ENCODE results near the gene MTM1.
A peak's percentile ranks its signal among the peaks of the same experiment; 100 is the strongest.

Gene MTM1

GRCh38 chrX:150546711-150547153 lies 21.7 kb upstream of the MTM1 start:
- no peak for TF ChIP-seq ARNTL (CRISPR knock-in tag; IDR thresholded peaks at IDR 0.05; ENCODE audit: borderline replicate concordance, low read depth)
- TF ChIP-seq ZNF8 (CRISPR knock-in tag; IDR thresholded peaks at IDR 0.05) = no peak
- TF ChIP-seq TCF4 (CRISPR knock-in tag; IDR thresholded peaks at IDR 0.05; ENCODE audit: borderline replicate concordance) = no peak
- TF ChIP-seq ESRRG (CRISPR knock-in tag; IDR thresholded peaks at IDR 0.05) = no peak
- TF ChIP-seq POU6F1 (CRISPR knock-in tag; IDR thresholded peaks at IDR 0.05; ENCODE audit: borderline replicate concordance, low read depth) = no peak
- TF ChIP-seq GLIS3 (CRISPR knock-in tag; IDR thresholded peaks at IDR 0.05) = no peak
- no peak for TF ChIP-seq CREB5 (CRISPR knock-in tag; IDR thresholded peaks at IDR 0.05; ENCODE audit: low read depth)
- no peak for TF ChIP-seq CSRNP3 (CRISPR knock-in tag; IDR thresholded peaks at IDR 0.05)
- no peak for TF ChIP-seq ISL1 (CRISPR knock-in tag; IDR thresholded peaks at IDR 0.05)
- TF ChIP-seq RARB (CRISPR knock-in tag; IDR thresholded peaks at IDR 0.05) = no peak
- no peak for TF ChIP-seq ZFP30 (CRISPR knock-in tag; IDR thresholded peaks at IDR 0.05)
- no peak for TF ChIP-seq TOX (CRISPR knock-in tag; IDR thresholded peaks at IDR 0.05; ENCODE audit: borderline replicate concordance)
- TF ChIP-seq OSR1 (CRISPR knock-in tag; IDR thresholded peaks at IDR 0.05) = no peak
- no peak for TF ChIP-seq SNAI2 (CRISPR knock-in tag; IDR thresholded peaks at IDR 0.05)
- no peak for ATAC-seq

- TF ChIP-seq ISL1 (CRISPR knock-in tag; IDR thresholded peaks at IDR 0.05) (no peak), ESRRG (CRISPR knock-in tag; IDR thresholded peaks at IDR 0.05) (no peak), BACH2 (CRISPR knock-in tag; IDR thresholded peaks at IDR 0.05; ENCODE audit: borderline replicate concordance) (no peak)
- peak; percentile 68 for ATAC-seq
Observed at GRCh38 chrX:150547375-150548115, 20.9 kb upstream of the MTM1 start.

- ATAC-seq = no peak
- TF ChIP-seq CSRNP3 (CRISPR knock-in tag; IDR thresholded peaks at IDR 0.05) (no peak), TSHZ2 (CRISPR knock-in tag; IDR thresholded peaks at IDR 0.05) (no peak), ZFP30 (CRISPR knock-in tag; IDR thresholded peaks at IDR 0.05) (no peak)
Observed at GRCh38 chrX:150548251-150548650, 20.2 kb upstream of the MTM1 start.

- TF ChIP-seq ISL1 (CRISPR knock-in tag; IDR thresholded peaks at IDR 0.05) (no peak), CSDC2 (CRISPR knock-in tag; IDR thresholded peaks at IDR 0.05) (no peak), TCF4 (CRISPR knock-in tag; IDR thresholded peaks at IDR 0.05; ENCODE audit: borderline replicate concordance) (no peak)
- ATAC-seq = no peak
Observed at GRCh38 chrX:150548684-150549083, 19.7 kb upstream of the MTM1 start.
